ENCODE measurements around the gene PGBD5.

Gene PGBD5

GRCh38 chr1:230415405-230416132 lies 10.6 kb downstream of the PGBD5 start:
- no peak overlapping the region for H3K4me3 ChIP-seq
- DNase-seq: no peak
- H3K9me3 ChIP-seq: no peaks in the 10 kb centered on the region
- no peaks in the 10 kb centered on the region for H3K36me3 ChIP-seq
- H3K4me1 ChIP-seq: no peaks in the 10 kb centered on the region
- H3K27me3 ChIP-seq: peaks cover 0 to 45% of the 10 kb centered on the region in 2 donors
- intact Hi-C loops (cut with DNase I; ENCODE audit: low total_unique reads): no loop called here
- no peak overlapping the region for H3K27ac ChIP-seq
- no peak for TF ChIP-seq CTCF (IDR thresholded peaks at IDR 0.05)

- no peak for TF ChIP-seq CTCF (IDR thresholded peaks at IDR 0.05)
- peaks cover 0 to 36% of the 10 kb centered on the region in 2 donors for H3K27me3 ChIP-seq
- no peak for DNase-seq
- H3K9me3 ChIP-seq: no peaks in the 10 kb centered on the region
- no peak overlapping the region for H3K27ac ChIP-seq
- H3K4me1 ChIP-seq: no peaks in the 10 kb centered on the region
- intact Hi-C loops (cut with DNase I; ENCODE audit: low total_unique reads): no loop called here
- H3K4me3 ChIP-seq: no peak overlapping the region
- no peaks in the 10 kb centered on the region for H3K36me3 ChIP-seq
Measured at GRCh38 chr1:230414694-230415093, 11.4 kb downstream of the PGBD5 start.

GRCh38 chr1:230414102-230414501 lies 12.0 kb downstream of the PGBD5 start:
- intact Hi-C loops (cut with DNase I; ENCODE audit: low total_unique reads): no loop called here
- Histone ChIP-seq H3K36me3 (no peaks in the 10 kb centered on the region), H3K4me3 (no peak overlapping the region), H3K4me1 (no peaks in the 10 kb centered on the region), H3K9me3 (no peaks in the 10 kb centered on the region), H3K27me3 (peaks cover 0 to 31% of the 10 kb centered on the region in 2 donors), H3K27ac (no peak overlapping the region)
- no peak for TF ChIP-seq CTCF (IDR thresholded peaks at IDR 0.05)
- no peak for DNase-seq

DNA sequence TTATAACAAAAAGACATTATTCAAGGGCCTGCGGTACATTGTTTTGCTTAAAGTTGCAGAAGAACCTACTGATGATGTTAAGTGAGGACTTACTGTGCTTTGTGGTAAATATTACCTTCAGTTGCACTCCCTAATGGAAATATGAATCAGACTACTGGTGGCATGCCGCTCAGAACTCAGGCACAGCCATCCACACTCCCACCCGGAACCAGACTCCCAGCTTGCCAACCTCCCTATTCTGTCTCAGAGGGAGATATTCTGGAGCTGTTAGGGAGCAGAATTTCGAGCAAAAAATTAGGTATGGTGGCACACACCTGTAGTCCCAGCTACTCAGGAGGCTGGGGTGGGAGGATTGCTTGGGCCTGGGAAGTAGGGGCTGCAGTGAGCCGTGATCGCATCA lies 13.1 kb downstream of the PGBD5 start:
- Histone ChIP-seq H3K27me3 (peaks cover 0 to 23% of the 10 kb centered on the region in 2 donors), H3K4me3 (no peak overlapping the region), H3K36me3 (no peaks in the 10 kb centered on the region), H3K4me1 (no peaks in the 10 kb centered on the region), H3K27ac (no peak overlapping the region), H3K9me3 (no peaks in the 10 kb centered on the region)
- intact Hi-C loops (cut with DNase I; ENCODE audit: low total_unique reads): no loop called here
- TF ChIP-seq CTCF (IDR thresholded peaks at IDR 0.05): no peak
- no peak for DNase-seq

- no peak for TF ChIP-seq CTCF (IDR thresholded peaks at IDR 0.05)
- no peak for DNase-seq
- no peak overlapping the region for H3K27ac ChIP-seq
- intact Hi-C loops (cut with DNase I; ENCODE audit: low total_unique reads): no loop called here
- H3K4me3 ChIP-seq: no peak overlapping the region
- peaks cover 0 to 5% of the 10 kb centered on the region in 2 donors for H3K27me3 ChIP-seq
- no peaks in the 10 kb centered on the region for H3K9me3 ChIP-seq
- H3K4me1 ChIP-seq: no peaks in the 10 kb centered on the region
- H3K36me3 ChIP-seq: no peaks in the 10 kb centered on the region
Measured at GRCh38 chr1:230408971-230409370, 17.2 kb downstream of the PGBD5 start.
